Upper lobe of right lung (tissue), 1 donor: ENCODE data around the gene ZBTB44. TPM values are rescaled to one million over a fixed set of nuclear protein-coding genes. Genes with fewer than 3 reads are reported as not detected.

ENCODE experiments used
- ATAC-seq: fragments of 200-7000 bp; cut with Tn5 transposase; one replicate; pipeline ENCODE4 v1.9.1; 2020; ENCODE audit warnings: mild to moderate bottlenecking, moderate library complexity
- DNase-seq: peaks from one replicate; pipeline ENCODE4 v3.0.0-alpha.2; 2020
- H3K27ac ChIP-seq: fragments of 200-600 bp; one replicate; pipeline ENCODE4 v1.8.0; 2022
- H3K27me3 ChIP-seq: fragments of 200-600 bp; one replicate; pipeline ENCODE4 v1.8.0; 2022; ENCODE audit warnings: mild to moderate bottlenecking
- H3K36me3 ChIP-seq: fragments of 200-600 bp; one replicate; pipeline ENCODE4 v1.8.0; 2022
- H3K4me1 ChIP-seq: fragments of 200-600 bp; one replicate; pipeline ENCODE4 v1.8.0; 2022
- H3K4me3 ChIP-seq: fragments of 200-600 bp; one replicate; pipeline ENCODE4 v1.8.0; 2022; ENCODE audit warnings: mild to moderate bottlenecking
- H3K9me3 ChIP-seq: fragments of 200-600 bp; one replicate; pipeline ENCODE4 v1.8.0; 2022
- intact Hi-C: fragments of 100-400 bp; cut with DNase I; formaldehyde crosslinking; loops from one replicate; pipeline ENCODE4 v1.11.0; 2022
- total RNA-seq: library from RNA; stranded (reverse); fragmentation: NEBNext Ultra II Directional; extraction: Animal tissue kit (Norgen Biotek cat#: 25700); gene quantifications from one replicate; pipeline ENCODE4 v1.2.1, GENCODE V29; 2021
- TF ChIP-seq, protein P1 (sequence below): fragments of 200-600 bp; IDR thresholded peaks from one replicate; pipeline ENCODE4 v1.8.0; 2022; ENCODE audit warnings: antibody characterized with exemption
- donor health status: DM: no; HTN: yes; CAD: no; lungs with severe emphysema.

ZBTB44 gene
- total RNA-seq, 1 donor from 2014 or later, result 52.9 TPM

- TF ChIP-seq, protein P1, sequence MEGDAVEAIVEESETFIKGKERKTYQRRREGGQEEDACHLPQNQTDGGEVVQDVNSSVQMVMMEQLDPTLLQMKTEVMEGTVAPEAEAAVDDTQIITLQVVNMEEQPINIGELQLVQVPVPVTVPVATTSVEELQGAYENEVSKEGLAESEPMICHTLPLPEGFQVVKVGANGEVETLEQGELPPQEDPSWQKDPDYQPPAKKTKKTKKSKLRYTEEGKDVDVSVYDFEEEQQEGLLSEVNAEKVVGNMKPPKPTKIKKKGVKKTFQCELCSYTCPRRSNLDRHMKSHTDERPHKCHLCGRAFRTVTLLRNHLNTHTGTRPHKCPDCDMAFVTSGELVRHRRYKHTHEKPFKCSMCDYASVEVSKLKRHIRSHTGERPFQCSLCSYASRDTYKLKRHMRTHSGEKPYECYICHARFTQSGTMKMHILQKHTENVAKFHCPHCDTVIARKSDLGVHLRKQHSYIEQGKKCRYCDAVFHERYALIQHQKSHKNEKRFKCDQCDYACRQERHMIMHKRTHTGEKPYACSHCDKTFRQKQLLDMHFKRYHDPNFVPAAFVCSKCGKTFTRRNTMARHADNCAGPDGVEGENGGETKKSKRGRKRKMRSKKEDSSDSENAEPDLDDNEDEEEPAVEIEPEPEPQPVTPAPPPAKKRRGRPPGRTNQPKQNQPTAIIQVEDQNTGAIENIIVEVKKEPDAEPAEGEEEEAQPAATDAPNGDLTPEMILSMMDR, result no peak
- H3K36me3 ChIP-seq, result no peaks in the 10 kb centered on the region
- H3K4me1 ChIP-seq, result peaks cover 35% of the 10 kb centered on the region
- ATAC-seq (peak; percentile 12), DNase-seq (no peak)
- intact Hi-C loops, result no loop called here
- no peaks in the 10 kb centered on the region for H3K27me3 ChIP-seq
- H3K27ac ChIP-seq, result no peak overlapping the region
- H3K4me3 ChIP-seq, result no peak overlapping the region
- no peaks in the 10 kb centered on the region for H3K9me3 ChIP-seq
Observed at GRCh38 chr11:130179396-130180306, 135.1 kb downstream of the ZBTB44 start.

- intact Hi-C loops, result no loop called here
- no peak overlapping the region for H3K27ac ChIP-seq
- TF ChIP-seq, protein P1, result no peak
Observed at GRCh38 chr11:130178441-130179339, 136.0 kb downstream of the ZBTB44 start.

GRCh38 chr11:130177782-130178181 is 136.9 kb downstream of the ZBTB44 start:
- intact Hi-C loops, result no loop called here
- DNase-seq (no peak), ATAC-seq (no peak)
- peaks cover 35% of the 10 kb centered on the region for H3K4me1 ChIP-seq
- TF ChIP-seq, protein P1, result no peak
- H3K27me3 ChIP-seq, result no peaks in the 10 kb centered on the region
- H3K4me3 ChIP-seq, result no peak overlapping the region
- no peaks in the 10 kb centered on the region for H3K36me3 ChIP-seq
- H3K27ac ChIP-seq, result no peak overlapping the region
- H3K9me3 ChIP-seq, result no peaks in the 10 kb centered on the region

More at GRCh38 chr11:130178441-130179339, 136.0 kb downstream of the ZBTB44 start:
- ATAC-seq, result no peak
- H3K4me3 ChIP-seq, result no peak overlapping the region
- H3K4me1 ChIP-seq, result peaks cover 35% of the 10 kb centered on the region
- no peaks in the 10 kb centered on the region for H3K36me3 ChIP-seq
- no peak for DNase-seq
- H3K27me3 ChIP-seq, result no peaks in the 10 kb centered on the region
- H3K9me3 ChIP-seq, result no peaks in the 10 kb centered on the region

Other genes starting within 250 kb of the ZBTB44 start
- 726 TPM for gene APLP2, start 245.0 kb downstream of the ZBTB44 start, total RNA-seq
- gene ST14, start 155.1 kb downstream of the ZBTB44 start, total RNA-seq, result 59.1 TPM
- 39.1 TPM for gene ADAMTS8, start 113.7 kb upstream of the ZBTB44 start, total RNA-seq
- gene ADAMTS15, start 133.7 kb upstream of the ZBTB44 start, total RNA-seq, result 8.2 TPM